Panc1 (cell line): ENCODE measurements around the gene GVQW3. TPM values are rescaled to one million over a fixed set of nuclear protein-coding genes. Genes with fewer than 3 reads are reported as not detected.

Source experiments
- ATAC-seq: fragments of 200-7000 bp; cut with Tn5 transposase; 2 replicates; pipeline ENCODE4 v1.9.1; 2020; ENCODE audit warnings: mild to moderate bottlenecking, moderate library complexity
- BruUV-seq: library from RNA; stranded (reverse); fragments of 400-500 nt; replicated peaks from 2 replicates; lab custom pipeline; 2021; lab: Mats Ljungman, UMichigan
- CTCF ChIA-PET: fragments of 300-600 bp; sonication (Branson Sonifier 250); formaldehyde crosslinking; loops from one replicate; lab custom pipeline; 2022; ENCODE audit warnings: antibody characterized with exemption; lab: Charles Lee
- POLR2A ChIA-PET: fragments of 300-600 bp; sonication (Branson Sonifier 250); formaldehyde crosslinking; loops from one replicate; lab custom pipeline; 2022; ENCODE audit warnings: antibody characterized with exemption; lab: Charles Lee
- DNase-seq: peaks from one replicate; pipeline ENCODE4 v3.0.0-alpha.2; 2010; ENCODE audit warnings: low read depth, low spot score
- H3K27ac ChIP-seq: 2 replicates; pipeline ENCODE4 v1.5.1; 2011; ENCODE audit warnings: mild to moderate bottlenecking, low read length, inconsistent platforms
- H3K27me3 ChIP-seq: fragments of 200-500 bp; sonication (Bioruptor generic); 2 replicates; pipeline ENCODE4 v1.6.0; 2014; ENCODE audit warnings: low read length, inconsistent platforms; ENCODE audit not compliant: control insufficient read depth, insufficient read depth
- H3K36me3 ChIP-seq: fragments of 200-500 bp; sonication (Bioruptor generic); 2 replicates; pipeline ENCODE4 v1.5.1; 2014; ENCODE audit warnings: inconsistent platforms, mild to moderate bottlenecking, low read length, moderate library complexity; ENCODE audit not compliant: control insufficient read depth, insufficient read depth
- H3K4me1 ChIP-seq: 2 replicates; pipeline ENCODE4 v1.5.1; 2011; ENCODE audit warnings: inconsistent platforms, mild to moderate bottlenecking, low read length, moderate library complexity; ENCODE audit not compliant: control insufficient read depth, insufficient read depth
- H3K4me3 ChIP-seq, 2 experiments: 2 replicates each; pipeline ENCODE4 v1.5.1; 2011 to 2012; ENCODE audit warnings: low read depth in 2 of 2, low read length in 2 of 2, mild to moderate bottlenecking in 2 of 2, inconsistent platforms in 1 of 2, moderate library complexity in 1 of 2
- H3K9me3 ChIP-seq: fragments of 200-500 bp; sonication (Bioruptor generic); 2 replicates; pipeline ENCODE4 v1.5.1; 2014; ENCODE audit warnings: low read depth, mild to moderate bottlenecking, inconsistent platforms, low read length, moderate library complexity; ENCODE audit not compliant: control insufficient read depth, insufficient read depth
- CTCF ChIP-seq: fragments of 450-650 bp; IDR thresholded peaks from 2 replicates; pipeline ENCODE4 v1.5.1; 2017; ENCODE audit warnings: mild to moderate bottlenecking
- POLR2AphosphoS5 ChIP-seq: IDR thresholded peaks from 2 replicates; pipeline ENCODE4 v1.6.1; 2012; ENCODE audit warnings: mild to moderate bottlenecking, low read depth, low read length, moderate library complexity
- REST ChIP-seq, 2 experiments: IDR thresholded peaks; 2 replicates each; pipeline ENCODE4 v1.6.1; 2011 to 2012; ENCODE audit warnings: low read depth in 2 of 2, control low read depth in 1 of 2, low read length in 1 of 2, mild to moderate bottlenecking in 1 of 2, moderate library complexity in 1 of 2; ENCODE audit not compliant: insufficient read depth in 1 of 2
- SIN3A ChIP-seq: IDR thresholded peaks from 2 replicates; pipeline ENCODE4 v1.6.1; 2012; ENCODE audit warnings: low read depth, mild to moderate bottlenecking, low read length, moderate library complexity, borderline replicate concordance; ENCODE audit not compliant: insufficient read depth
- TCF7L2 ChIP-seq: IDR thresholded peaks from 2 replicates; pipeline ENCODE4 v1.6.1; 2011; ENCODE audit warnings: mild to moderate bottlenecking, low read depth, low read length, inconsistent platforms
- in situ Hi-C: cut with HindIII; loops from 2 replicates; pipeline ENCODE4 v1.10.0; 2016; ENCODE audit warnings: low sequenced_read_pairs, low pct_unique_long_range_greater_than_20kb
- intact Hi-C: fragments of 100-400 bp; cut with micrococcal nuclease; formaldehyde crosslinking; loops from one replicate; pipeline ENCODE4 v1.10.0; 2022; ENCODE audit not compliant: unreplicated experiment
- total RNA-seq: library from RNA; stranded (reverse); gene quantifications from one replicate; pipeline ENCODE4 v1.2.1, GENCODE V29; 2021; ENCODE audit not compliant: unreplicated experiment

The GVQW3 gene
- total RNA-seq, 1 experiment from 2014 or later, result 3.2 TPM

GRCh38 chr11:76380159-76380976 lies 755 bp upstream of the GVQW3 start:
- Histone ChIP-seq H3K4me3 (peak overlapping the region; percentile 71 to 79), H3K36me3 (no peaks in the 10 kb centered on the region), H3K27me3 (no peaks in the 10 kb centered on the region), H3K4me1 (peaks cover 18% of the 10 kb centered on the region), H3K9me3 (no peaks in the 10 kb centered on the region), H3K27ac (peak overlapping the region; percentile 83)
- intact Hi-C loops, result no loop called here
- no peak for DNase-seq
- CTCF ChIA-PET, result interaction anchor here (0.5 kb wide), 1 partner anchor 494 kb away, joined by 3 read pairs; no protein-coding TSS in a partner anchor
- peak; percentile 81 for ATAC-seq
- POLR2A ChIA-PET, result no interaction called here
- TF ChIP-seq REST (IDR thresholded peaks at IDR 0.05; ENCODE audit: insufficient read depth in 1 of 2, low read depth in 2 of 2, low read length in 1 of 2) (no peak), SIN3A (0 out of 2 replicates have a peak, but pooled peaks have one; percentile 70), POLR2AphosphoS5 (no peak)
- in situ Hi-C loops, result no loop called here
- BruUV-seq, result no TSS peak

GRCh38 chr11:76382209-76382608 lies 1.1 kb downstream of the GVQW3 start:
- ATAC-seq (no peak), DNase-seq (no peak)
- no peaks in the 10 kb centered on the region for H3K9me3 ChIP-seq
- in situ Hi-C loops, result no loop called here
- TF ChIP-seq REST (IDR thresholded peaks at IDR 0.05; ENCODE audit: insufficient read depth in 1 of 2, low read depth in 2 of 2, low read length in 1 of 2) (no peak), SIN3A (no peak), TCF7L2 (no peak), CTCF (no peak), POLR2AphosphoS5 (no peak)
- peak overlapping the region; percentile 86 for H3K27ac ChIP-seq
- BruUV-seq, result TSS peak; percentile 62
- H3K36me3 ChIP-seq, result no peaks in the 10 kb centered on the region
- no peaks in the 10 kb centered on the region for H3K27me3 ChIP-seq
- CTCF ChIA-PET, result no interaction called here
- intact Hi-C loops, result no loop called here
- peak overlapping the region; percentile 79 to 98 for H3K4me3 ChIP-seq
- H3K4me1 ChIP-seq, result peaks cover 11% of the 10 kb centered on the region
- POLR2A ChIA-PET, result interaction anchor here (0.9 kb wide), 1 partner anchor 77 kb away, joined by 3 read pairs; no protein-coding TSS in a partner anchor
